Vagina (tissue), 2 donors: ENCODE results near the gene ECE1. TPM values are rescaled to one million over a fixed set of nuclear protein-coding genes. Genes with fewer than 3 reads are reported as not detected.

Source experiments
- DNase-seq, 2 donors: peaks; one replicate each; pipeline ENCODE4 v3.0.0-alpha.2; 2017; ENCODE audit errors: extremely low spot score in 2 of 2
- H3K27ac ChIP-seq: fragments of 200-600 bp; sonication (generic); one replicate; pipeline ENCODE4 v1.5.1; 2019
- H3K27me3 ChIP-seq: fragments of 200-600 bp; sonication (generic); one replicate; pipeline ENCODE4 v1.5.1; 2019
- H3K36me3 ChIP-seq, 2 donors: fragments of 200-600 bp; sonication (generic); one replicate each; pipeline ENCODE4 v1.5.1; 2017 to 2019
- H3K4me1 ChIP-seq: fragments of 200-600 bp; sonication (generic); one replicate; pipeline ENCODE4 v1.5.1; 2019
- H3K4me3 ChIP-seq, 2 donors: fragments of 200-600 bp; sonication (generic); 1 replicate in 1 of 2; 2 replicates in 1 of 2; pipeline ENCODE4 v1.5.1; 2016 to 2019
- H3K9me3 ChIP-seq: fragments of 200-600 bp; sonication (generic); one replicate; pipeline ENCODE4 v1.5.1; 2019
- CTCF ChIP-seq, 3 experiments: fragments of 450-650 bp in 2 of 3; fragments of 200-600 bp in 1 of 3; sonication (generic) in 1 of 3; IDR thresholded peaks; one replicate each; pipeline ENCODE4 v1.5.1; 2017 to 2019; ENCODE audit warnings: antibody characterized with exemption in 3 of 3, mild to moderate bottlenecking in 2 of 3, moderate library complexity in 2 of 3
- POLR2A ChIP-seq, 2 donors: fragments of 450-650 bp; IDR thresholded peaks; one replicate each; pipeline ENCODE4 v1.6.1; 2017; ENCODE audit warnings: antibody characterized with exemption in 2 of 2, mild to moderate bottlenecking in 2 of 2, moderate library complexity in 2 of 2
- POLR2AphosphoS5 ChIP-seq, 2 donors: sonication (generic); formaldehyde crosslinking; IDR thresholded peaks; one replicate each; pipeline ENCODE4 v1.9.0; 2017; ENCODE audit warnings: antibody characterized with exemption in 2 of 2, mild to moderate bottlenecking in 2 of 2, low read depth in 1 of 2; ENCODE audit not compliant: insufficient read depth in 1 of 2
- intact Hi-C: fragments of 100-400 bp; cut with DNase I; formaldehyde crosslinking; loops from one replicate; pipeline ENCODE4 v1.15.1; 2023
- total RNA-seq: library from RNA; depleted of rRNA; stranded (reverse); fragments of >200 nt; gene quantifications from one replicate; pipeline ENCODE4 v1.2.3, GENCODE V29; 2016

The ECE1 gene
- total RNA-seq, 1 donor from 2014 or later: 93.8 TPM

- Histone ChIP-seq H3K27me3 (no peaks in the 10 kb centered on the region), H3K27ac (peak overlapping the region; percentile 89), H3K9me3 (no peaks in the 10 kb centered on the region), H3K4me1 (peaks cover 98% of the 10 kb centered on the region), H3K4me3 (peak overlapping the region; percentile 23 to 36), H3K36me3 (no peaks in the 10 kb centered on the region)
- TF ChIP-seq CTCF (IDR thresholded peaks at IDR 0.05) (peak in 2 of 3 experiments; percentile 65 to 83), POLR2A (IDR thresholded peaks at IDR 0.05) (no peak), POLR2AphosphoS5 (IDR thresholded peaks at IDR 0.05; ENCODE audit: insufficient read depth in 1 of 2, low read depth in 1 of 2) (peak; percentile 6 to 59)
- no peak for DNase-seq
- intact Hi-C loops: loop anchor here (5.0 kb wide), 1 partner anchor 72 kb away; no protein-coding TSS in a partner anchor
These were observed 44.2 kb upstream of the ECE1 start for GRCh38 chr1:21334214-21335087.

GRCh38 chr1:21333824-21334213, 43.6 kb upstream of the ECE1 start:
- no peaks in the 10 kb centered on the region for H3K27me3 ChIP-seq
- intact Hi-C loops: no loop called here
- no peak for DNase-seq
- no peaks in the 10 kb centered on the region for H3K9me3 ChIP-seq
- H3K4me1 ChIP-seq: peaks cover 98% of the 10 kb centered on the region
- peak overlapping the region in 1 of 2 donors; percentile 36 for H3K4me3 ChIP-seq
- H3K27ac ChIP-seq: peak overlapping the region; percentile 89
- no peaks in the 10 kb centered on the region for H3K36me3 ChIP-seq
- TF ChIP-seq POLR2AphosphoS5 (IDR thresholded peaks at IDR 0.05; ENCODE audit: insufficient read depth in 1 of 2, low read depth in 1 of 2) (no peak), CTCF (IDR thresholded peaks at IDR 0.05) (no peak), POLR2A (IDR thresholded peaks at IDR 0.05) (no peak)

GRCh38 chr1:21332554-21333311, 42.5 kb upstream of the ECE1 start:
- H3K27me3 ChIP-seq: no peaks in the 10 kb centered on the region
- no peak for DNase-seq
- TF ChIP-seq POLR2A (IDR thresholded peaks at IDR 0.05) (no peak), POLR2AphosphoS5 (IDR thresholded peaks at IDR 0.05; ENCODE audit: insufficient read depth in 1 of 2, low read depth in 1 of 2) (no peak), CTCF (IDR thresholded peaks at IDR 0.05) (no peak)
- no peaks in the 10 kb centered on the region for H3K9me3 ChIP-seq
- no peaks in the 10 kb centered on the region for H3K36me3 ChIP-seq
- no peak overlapping the region for H3K4me3 ChIP-seq
- intact Hi-C loops: no loop called here
- peaks cover 97% of the 10 kb centered on the region for H3K4me1 ChIP-seq
- H3K27ac ChIP-seq: peak overlapping the region; percentile 89

GRCh38 chr1:21331752-21332478, 41.7 kb upstream of the ECE1 start:
- H3K4me3 ChIP-seq: peak overlapping the region in 1 of 2 donors; percentile 3
- intact Hi-C loops: no loop called here
- no peaks in the 10 kb centered on the region for H3K36me3 ChIP-seq
- no peak for DNase-seq
- peaks cover 97% of the 10 kb centered on the region for H3K4me1 ChIP-seq
- H3K9me3 ChIP-seq: no peaks in the 10 kb centered on the region
- no peak for TF ChIP-seq POLR2A (IDR thresholded peaks at IDR 0.05)
- no peak for TF ChIP-seq CTCF (IDR thresholded peaks at IDR 0.05)
- peak; percentile 66 to 72 for TF ChIP-seq POLR2AphosphoS5 (IDR thresholded peaks at IDR 0.05; ENCODE audit: insufficient read depth in 1 of 2, low read depth in 1 of 2)
- no peaks in the 10 kb centered on the region for H3K27me3 ChIP-seq
- peak overlapping the region; percentile 89 for H3K27ac ChIP-seq
